SH-SY5Y (cell line): ENCODE data around the gene AEBP2.

ENCODE experiments used
- GATA2 ChIP-seq: IDR thresholded peaks from 2 replicates; pipeline ENCODE4 v1.6.1; 2011; ENCODE audit warnings: mild to moderate bottlenecking, low read depth, low read length
- GATA3 ChIP-seq: IDR thresholded peaks from 2 replicates; pipeline ENCODE4 v1.6.1; 2011; ENCODE audit warnings: low read depth, mild to moderate bottlenecking, low read length, moderate library complexity

The AEBP2 gene

DNA sequence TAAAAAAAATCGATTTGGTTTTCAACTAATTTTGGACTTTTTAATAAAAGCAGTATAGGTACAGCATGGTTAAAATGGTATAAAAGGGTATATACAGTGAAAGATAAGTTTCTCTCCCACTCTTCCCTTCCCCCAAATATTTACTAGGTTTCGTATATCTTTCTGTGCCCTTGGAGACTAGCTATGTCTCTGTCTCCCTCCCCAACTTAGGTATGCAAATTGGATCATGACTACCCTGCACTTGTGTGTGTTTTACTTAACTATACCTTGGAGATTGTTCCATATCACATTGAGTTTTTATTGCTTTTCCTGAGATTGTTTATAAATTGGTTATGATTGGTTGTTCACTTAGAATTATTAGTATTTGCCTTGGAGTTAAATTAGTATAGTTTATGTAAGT is 19.4 kb downstream of the AEBP2 start:
- TF ChIP-seq GATA2 (no peak), GATA3 (no peak)

DNA sequence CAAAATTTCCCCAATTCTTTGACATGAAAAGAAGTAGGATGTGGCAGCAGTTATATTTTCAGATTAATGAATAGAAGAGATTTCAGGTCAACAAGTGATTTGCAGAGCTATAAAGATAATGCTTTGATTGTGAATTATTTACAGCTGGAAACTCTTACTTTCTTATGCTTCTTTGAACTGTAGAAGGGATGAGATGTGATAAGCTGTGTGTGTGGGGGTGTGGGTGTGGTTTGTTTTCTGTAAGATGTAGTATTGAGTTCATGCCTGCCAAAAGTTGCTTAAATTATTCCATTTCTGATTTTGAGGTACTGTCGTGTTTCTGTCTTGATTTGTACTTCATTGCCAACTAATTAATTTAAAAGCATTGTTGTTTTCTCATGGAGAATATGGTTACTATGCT is 22.7 kb downstream of the AEBP2 start:
- TF ChIP-seq GATA3, result no peak
- no peak for TF ChIP-seq GATA2

DNA sequence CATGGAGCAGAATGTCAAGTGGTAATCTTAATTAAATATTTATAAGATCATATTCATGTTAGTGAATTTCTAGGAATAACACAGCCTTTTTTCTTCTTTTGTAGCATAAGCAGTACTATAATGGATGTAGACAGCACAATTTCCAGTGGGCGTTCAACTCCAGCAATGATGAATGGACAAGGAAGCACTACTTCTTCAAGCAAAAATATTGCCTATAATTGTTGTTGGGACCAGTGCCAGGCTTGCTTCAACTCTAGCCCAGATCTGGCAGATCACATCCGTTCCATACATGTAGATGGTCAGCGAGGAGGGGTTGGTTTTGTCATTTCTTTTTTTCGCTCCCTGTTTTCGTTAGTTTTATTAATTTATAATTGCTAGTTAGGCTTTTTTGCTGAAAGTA is 23.1 kb downstream of the AEBP2 start:
- TF ChIP-seq GATA2, result no peak
- TF ChIP-seq GATA3, result no peak

DNA sequence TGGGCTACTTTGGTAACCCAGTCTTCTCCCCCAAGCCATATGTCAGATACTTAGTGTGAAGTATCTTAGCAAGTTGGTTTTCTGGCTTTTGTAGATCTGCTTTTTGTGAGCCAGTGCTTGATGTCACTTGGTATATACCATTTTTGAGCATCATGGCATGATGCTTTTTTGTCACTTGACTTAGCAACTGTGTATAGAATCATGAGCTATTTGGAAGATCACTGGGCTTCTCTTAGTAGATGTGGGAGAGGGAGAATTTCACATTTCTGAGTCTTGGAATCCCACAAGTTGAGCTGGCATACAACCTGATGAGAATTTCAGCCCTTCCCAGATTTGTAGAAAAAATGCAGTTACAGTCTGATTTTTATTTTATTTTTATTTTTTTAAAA is 24.9 kb downstream of the AEBP2 start:
- TF ChIP-seq GATA2, result no peak
- no peak for TF ChIP-seq GATA3

DNA sequence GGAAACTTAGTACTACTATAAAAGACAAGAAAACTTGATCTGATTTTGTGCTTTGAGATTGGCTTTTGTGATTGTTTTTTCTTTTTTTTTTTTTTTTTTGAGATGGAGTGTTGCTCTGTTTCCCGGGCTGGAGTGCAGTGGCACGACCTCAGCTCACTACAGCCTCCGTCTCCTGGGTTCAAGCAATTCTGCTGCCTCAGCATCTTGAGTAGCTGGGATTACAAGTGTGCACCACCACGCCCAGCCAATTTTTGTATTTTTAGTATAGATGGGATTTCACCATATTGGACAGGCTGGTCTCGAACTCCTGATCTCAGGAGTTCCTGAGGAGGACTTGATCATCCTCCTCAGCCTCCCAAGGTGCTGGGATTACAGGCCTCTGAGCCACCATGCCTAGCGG is 26.4 kb downstream of the AEBP2 start:
- TF ChIP-seq GATA3, result no peak

DNA sequence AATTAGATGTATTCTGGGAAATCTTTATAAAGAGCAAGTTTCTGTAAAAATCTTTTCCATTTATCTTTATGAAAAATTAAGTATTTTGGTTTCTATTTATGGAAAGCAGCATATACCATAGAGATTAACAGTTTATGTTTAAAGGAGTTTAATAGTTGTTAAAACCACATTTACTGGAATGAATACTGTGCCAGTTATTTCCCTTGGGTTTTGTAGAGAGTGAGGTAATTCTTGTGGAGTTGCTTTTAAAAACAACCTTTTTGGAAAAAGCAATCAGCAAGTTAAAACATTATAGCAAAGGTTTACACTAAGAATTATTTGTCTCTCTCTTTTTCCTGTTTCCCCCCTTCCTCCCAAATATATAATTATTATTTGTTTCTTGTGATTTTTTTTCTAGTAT is 34.9 kb downstream of the AEBP2 start:
- TF ChIP-seq GATA2 (no peak), GATA3 (no peak)

DNA sequence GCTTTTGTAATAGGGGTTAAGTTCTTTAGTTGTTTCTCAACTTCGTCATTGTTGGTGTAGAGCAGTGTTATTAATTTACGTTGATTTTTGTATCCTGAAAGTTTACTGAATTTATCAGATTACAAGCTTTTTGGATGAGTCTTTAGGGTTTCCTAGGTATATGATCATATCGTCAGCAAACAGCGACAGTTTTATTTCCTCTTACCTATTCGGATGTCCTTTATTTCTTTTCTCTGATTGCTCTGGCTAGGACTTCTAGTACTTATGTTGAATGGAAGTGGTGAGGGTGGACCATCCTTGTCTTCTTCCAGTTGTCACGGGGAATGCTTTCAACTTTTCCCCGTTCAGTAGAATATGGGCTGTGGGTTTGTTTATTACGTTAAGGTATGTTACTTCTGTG is 37.8 kb downstream of the AEBP2 start:
- TF ChIP-seq GATA2, result no peak

DNA sequence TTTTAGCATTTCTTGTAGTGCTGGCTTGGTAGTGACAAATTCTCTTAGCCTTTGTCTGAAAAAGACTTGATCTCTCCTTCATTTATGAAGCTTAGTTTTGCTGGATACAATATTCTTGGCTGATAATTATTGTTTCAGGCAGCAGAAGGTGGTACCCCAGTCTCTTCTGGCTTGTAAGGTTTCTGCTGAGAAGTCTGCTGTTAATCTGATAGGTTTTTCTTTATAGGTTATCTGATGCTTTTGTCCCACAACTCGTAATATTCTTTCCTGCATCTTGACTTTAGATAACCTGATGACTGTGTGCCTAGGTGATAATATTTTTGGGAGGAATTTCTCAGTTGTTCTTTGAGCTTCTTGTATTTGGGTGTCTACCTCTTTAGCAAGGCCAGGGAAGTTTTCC is 41.2 kb downstream of the AEBP2 start:
- TF ChIP-seq GATA3 (no peak), GATA2 (no peak)

DNA sequence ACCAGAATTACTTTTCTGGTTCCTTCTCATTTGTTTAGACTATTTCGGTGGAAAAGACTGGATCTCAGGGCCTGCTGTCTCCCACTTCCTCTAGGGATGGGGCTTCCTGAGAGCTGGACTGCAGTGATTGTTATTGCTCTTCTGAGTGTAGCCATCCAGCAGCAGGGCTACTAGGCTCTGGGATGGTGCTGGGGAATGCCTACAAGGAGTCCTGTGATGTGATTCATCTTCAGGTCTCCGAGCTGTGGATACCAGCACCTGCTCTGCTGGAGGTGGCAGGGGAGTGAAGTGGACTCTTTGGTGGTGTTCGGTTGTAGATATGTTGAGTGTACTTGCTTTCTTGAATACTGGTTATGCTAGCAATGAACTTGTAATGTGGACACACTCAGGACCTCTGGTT is 42.7 kb downstream of the AEBP2 start:
- no peak for TF ChIP-seq GATA2
- no peak for TF ChIP-seq GATA3

DNA sequence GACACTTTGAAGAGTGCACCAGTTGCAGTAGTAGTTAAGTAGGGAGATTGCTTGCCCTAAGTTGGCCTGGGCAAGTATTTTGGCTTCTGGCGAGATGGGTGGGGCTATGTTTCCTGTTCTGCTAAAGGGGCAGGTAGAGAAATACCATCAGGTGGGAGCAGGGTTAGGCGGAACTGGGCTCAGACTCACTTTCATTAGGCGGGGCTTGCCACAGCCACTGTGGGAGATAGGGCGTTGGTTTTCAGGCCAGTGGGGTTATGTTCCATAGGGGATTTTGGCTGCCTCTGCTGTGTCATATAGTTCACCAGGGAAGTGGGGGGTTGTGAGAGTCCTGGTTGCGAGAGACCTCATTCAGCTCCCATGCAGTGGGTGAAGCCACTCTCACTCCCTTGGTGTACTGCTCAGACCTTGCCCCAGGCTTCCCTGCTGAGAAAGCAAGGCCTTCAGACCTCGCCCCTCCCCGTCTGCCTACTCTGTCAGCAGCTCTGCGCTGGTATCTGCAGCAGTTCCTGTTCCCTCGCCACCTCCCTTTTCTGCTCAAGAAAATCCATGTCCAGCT is 43.3 kb downstream of the AEBP2 start:
- TF ChIP-seq GATA3 (no peak), GATA2 (no peak)

DNA sequence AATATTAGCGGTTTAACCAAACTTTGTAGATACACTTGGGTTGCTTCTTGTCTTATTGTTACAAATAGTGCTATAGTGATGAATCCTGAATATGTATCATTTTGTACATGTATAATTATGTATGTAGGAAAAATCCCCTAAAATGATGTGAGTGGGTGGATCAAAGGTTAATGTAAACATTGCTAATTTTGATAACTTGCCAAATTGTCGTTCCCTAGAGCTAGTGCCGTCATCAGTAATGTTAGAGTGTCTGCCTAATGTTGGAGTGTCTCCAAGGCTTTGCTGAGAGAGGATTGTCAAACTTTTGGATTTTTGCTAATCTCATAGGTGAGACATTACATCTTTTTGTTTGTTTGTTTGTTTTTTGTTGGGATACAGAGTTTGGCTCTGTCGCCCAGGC is 44.4 kb downstream of the AEBP2 start:
- TF ChIP-seq GATA3, result no peak
- TF ChIP-seq GATA2, result no peak

DNA sequence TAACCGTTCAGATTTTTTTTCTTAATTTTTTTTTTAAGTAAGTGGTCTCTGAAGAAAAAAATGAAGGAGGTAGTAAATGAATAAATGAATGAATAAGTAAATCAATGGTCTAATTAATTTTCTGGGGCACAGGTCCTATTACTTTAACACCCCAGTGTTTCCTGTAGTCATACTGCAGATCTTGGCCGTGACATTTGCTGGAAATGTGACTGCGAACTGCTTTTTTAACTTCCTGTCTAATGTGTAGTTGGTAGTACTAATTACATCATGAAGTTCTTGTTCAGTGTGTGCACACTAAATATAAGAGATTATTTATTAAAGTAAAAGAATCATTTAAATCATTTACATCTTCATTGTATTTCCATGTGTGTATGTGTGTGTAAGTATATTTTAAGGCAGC is 45.4 kb downstream of the AEBP2 start:
- TF ChIP-seq GATA2 (no peak), GATA3 (no peak)

DNA sequence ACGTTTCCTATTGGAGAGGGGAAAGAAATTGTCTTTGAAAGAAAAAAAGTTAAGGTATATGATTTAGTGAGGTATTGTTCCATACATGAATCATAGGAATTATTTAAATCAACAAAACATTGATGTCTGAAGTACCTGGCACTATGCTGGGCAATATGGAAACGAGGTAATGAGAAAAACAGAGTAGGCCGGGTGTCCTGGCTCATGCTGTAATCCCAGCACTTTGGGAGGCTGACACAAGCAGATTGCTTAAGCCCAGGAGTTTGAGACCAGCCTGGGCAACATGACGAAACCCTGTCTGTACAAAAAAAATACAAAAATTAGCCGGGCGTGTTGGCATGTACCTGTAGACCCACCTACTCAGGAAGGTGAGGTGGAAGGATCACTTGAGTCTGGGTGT is 45.9 kb downstream of the AEBP2 start:
- no peak for TF ChIP-seq GATA2
- no peak for TF ChIP-seq GATA3

DNA sequence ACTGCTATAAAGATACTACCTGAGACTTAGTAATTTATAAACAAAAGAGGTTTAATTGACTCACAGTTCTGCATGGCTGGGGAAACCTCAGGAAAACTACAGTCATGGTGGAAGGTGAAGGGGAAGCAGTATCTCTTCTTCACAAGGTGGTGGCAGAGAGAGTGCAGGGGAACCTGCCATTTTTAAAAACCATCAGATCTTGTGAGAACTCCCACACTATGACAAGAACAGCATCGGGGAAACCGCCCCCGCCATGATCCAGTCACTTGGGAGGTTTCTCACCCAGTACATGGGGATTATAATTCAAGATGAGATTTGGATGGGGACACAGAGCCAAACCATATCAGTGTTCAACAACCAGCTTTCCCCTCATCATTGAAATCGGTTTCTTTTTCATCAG is 49.9 kb downstream of the AEBP2 start:
- TF ChIP-seq GATA3, result no peak
- TF ChIP-seq GATA2, result no peak

DNA sequence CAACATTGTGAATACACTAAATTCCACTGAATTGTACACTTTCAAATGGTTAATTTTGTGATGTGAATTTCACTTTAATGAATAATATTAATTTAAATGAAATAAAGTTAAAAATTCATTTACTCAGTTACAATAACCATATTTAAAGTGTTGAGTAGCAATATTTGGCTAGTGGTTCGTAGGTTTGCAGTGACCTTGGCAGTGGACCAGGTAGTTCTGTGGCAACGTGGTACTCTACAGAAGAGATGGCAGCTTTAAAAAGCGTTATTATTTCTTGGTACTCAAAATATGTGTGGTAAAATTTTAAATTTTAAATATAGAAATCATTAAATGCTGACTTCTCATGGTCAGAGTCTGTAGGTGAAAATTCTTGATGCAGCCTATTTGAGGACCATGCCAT is 51.6 kb downstream of the AEBP2 start:
- TF ChIP-seq GATA2 (no peak), GATA3 (no peak)

DNA sequence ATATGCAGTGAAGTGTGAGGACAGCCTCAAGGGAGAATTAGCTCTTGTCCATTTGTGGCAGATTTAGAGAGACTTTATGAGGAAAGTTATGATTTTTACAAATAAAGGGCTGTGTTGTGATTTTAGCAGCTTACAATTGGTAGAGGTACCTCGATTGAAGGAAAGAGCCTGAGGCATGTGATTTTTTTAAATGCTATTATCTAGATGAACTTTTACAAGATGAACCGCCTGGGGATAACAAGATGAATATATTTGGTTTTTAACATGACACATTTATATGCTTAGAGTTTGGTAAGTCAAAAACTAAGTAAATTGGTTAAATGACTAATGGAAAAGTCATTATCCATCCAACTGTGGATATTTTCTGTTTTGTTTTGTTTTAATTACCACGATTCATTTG is 52.6 kb downstream of the AEBP2 start:
- no peak for TF ChIP-seq GATA3
- TF ChIP-seq GATA2, result no peak
